Neural cell (in vitro differentiated cells): ENCODE measurements around the gene CBFA2T3.

Experiments used
- POLR2AphosphoS5 ChIP-seq: IDR thresholded peaks from 2 replicates; pipeline ENCODE4 v1.6.1; 2012
- TF ChIP-seq, protein P1 (sequence below): fragments of 450-650 bp; IDR thresholded peaks from 2 replicates; pipeline ENCODE4 v1.5.1; 2014; ENCODE audit warnings: antibody characterized with exemption, mild to moderate bottlenecking, moderate library complexity; ENCODE audit not compliant: poor library complexity, severe bottlenecking

DNA sequence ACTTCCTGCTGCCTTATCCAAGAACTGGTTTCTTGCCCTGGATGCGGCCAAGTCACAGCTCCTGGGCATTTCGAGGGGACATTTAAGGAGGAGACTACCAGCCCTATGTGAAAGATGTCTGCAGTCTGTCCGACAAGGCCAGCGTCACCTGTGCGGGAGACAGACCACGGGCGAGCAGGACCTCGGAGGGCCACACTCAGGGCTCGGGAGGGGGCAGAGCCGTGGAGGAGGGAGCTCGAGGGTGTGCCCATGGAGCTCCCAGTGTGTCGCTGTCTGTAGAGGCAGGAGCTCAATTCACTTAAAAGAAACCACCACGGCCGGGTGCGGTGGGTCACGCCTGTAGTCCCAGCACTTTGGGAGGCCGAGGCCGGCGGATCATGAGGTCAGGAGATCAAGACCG lies 33.3 kb downstream of the CBFA2T3 start:
- no peak for TF ChIP-seq POLR2AphosphoS5
- TF ChIP-seq, protein P1, sequence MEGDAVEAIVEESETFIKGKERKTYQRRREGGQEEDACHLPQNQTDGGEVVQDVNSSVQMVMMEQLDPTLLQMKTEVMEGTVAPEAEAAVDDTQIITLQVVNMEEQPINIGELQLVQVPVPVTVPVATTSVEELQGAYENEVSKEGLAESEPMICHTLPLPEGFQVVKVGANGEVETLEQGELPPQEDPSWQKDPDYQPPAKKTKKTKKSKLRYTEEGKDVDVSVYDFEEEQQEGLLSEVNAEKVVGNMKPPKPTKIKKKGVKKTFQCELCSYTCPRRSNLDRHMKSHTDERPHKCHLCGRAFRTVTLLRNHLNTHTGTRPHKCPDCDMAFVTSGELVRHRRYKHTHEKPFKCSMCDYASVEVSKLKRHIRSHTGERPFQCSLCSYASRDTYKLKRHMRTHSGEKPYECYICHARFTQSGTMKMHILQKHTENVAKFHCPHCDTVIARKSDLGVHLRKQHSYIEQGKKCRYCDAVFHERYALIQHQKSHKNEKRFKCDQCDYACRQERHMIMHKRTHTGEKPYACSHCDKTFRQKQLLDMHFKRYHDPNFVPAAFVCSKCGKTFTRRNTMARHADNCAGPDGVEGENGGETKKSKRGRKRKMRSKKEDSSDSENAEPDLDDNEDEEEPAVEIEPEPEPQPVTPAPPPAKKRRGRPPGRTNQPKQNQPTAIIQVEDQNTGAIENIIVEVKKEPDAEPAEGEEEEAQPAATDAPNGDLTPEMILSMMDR: no peak
